IPS-11a (cell line): ENCODE measurements around the gene SUB1.
"Not testable (repeated sequence)": the region's sequence is repeated elsewhere in the genome, so short reads cannot be mapped to it uniquely, and the experiment has no call there.

Experiments used
- H3K4me3 ChIP-seq: one replicate; pipeline ENCODE4 v1.5.1; 2013; ENCODE audit warnings: low read depth, low read length, control low read depth

Gene SUB1

GRCh38 chr5:32565145-32565544 lies 20.2 kb upstream of the SUB1 start:
- no peak overlapping the region for H3K4me3 ChIP-seq

- no peak overlapping the region for H3K4me3 ChIP-seq
Measured at GRCh38 chr5:32566319-32567111, 18.8 kb upstream of the SUB1 start.

GRCh38 chr5:32571128-32571527 lies 14.2 kb upstream of the SUB1 start:
- H3K4me3 ChIP-seq: no peak overlapping the region

GRCh38 chr5:32572778-32573480 lies 12.4 kb upstream of the SUB1 start:
- H3K4me3 ChIP-seq: no peak overlapping the region

- not testable (repeated sequence) for H3K4me3 ChIP-seq
Measured at GRCh38 chr5:32573481-32573854, 11.9 kb upstream of the SUB1 start.

GRCh38 chr5:32574540-32575175 lies 10.7 kb upstream of the SUB1 start:
- no peak overlapping the region for H3K4me3 ChIP-seq

- H3K4me3 ChIP-seq: no peak overlapping the region
Measured at GRCh38 chr5:32578363-32578762, 7.0 kb upstream of the SUB1 start.

GRCh38 chr5:32578764-32579163 lies 6.6 kb upstream of the SUB1 start:
- no peak overlapping the region for H3K4me3 ChIP-seq

GRCh38 chr5:32581010-32581785 lies 4.2 kb upstream of the SUB1 start:
- no peak overlapping the region for H3K4me3 ChIP-seq

- no peak overlapping the region for H3K4me3 ChIP-seq
Measured at GRCh38 chr5:32583582-32584232, 1.6 kb upstream of the SUB1 start.

- H3K4me3 ChIP-seq: no peak overlapping the region
Measured at GRCh38 chr5:32584646-32585045, 711 bp upstream of the SUB1 start.

GRCh38 chr5:32585122-32585445 lies 273 bp upstream of the SUB1 start:
- H3K4me3 ChIP-seq: no peak overlapping the region

- peak overlapping the region; percentile 84 for H3K4me3 ChIP-seq
Measured at GRCh38 chr5:32586276-32586599, 881 bp downstream of the SUB1 start.

- H3K4me3 ChIP-seq: no peak overlapping the region
Measured at GRCh38 chr5:32587067-32587551, 1.8 kb downstream of the SUB1 start.

GRCh38 chr5:32589416-32589815 lies 4.1 kb downstream of the SUB1 start:
- H3K4me3 ChIP-seq: no peak overlapping the region

GRCh38 chr5:32589942-32590869 lies 4.8 kb downstream of the SUB1 start:
- H3K4me3 ChIP-seq: no peak overlapping the region

- no peak overlapping the region for H3K4me3 ChIP-seq
Measured at GRCh38 chr5:32595118-32595517, 9.8 kb downstream of the SUB1 start.

GRCh38 chr5:32597041-32597629 lies 11.8 kb downstream of the SUB1 start:
- no peak overlapping the region for H3K4me3 ChIP-seq

GRCh38 chr5:32598260-32598937 lies 13.0 kb downstream of the SUB1 start:
- no peak overlapping the region for H3K4me3 ChIP-seq
